Measurements from ENCODE around the gene MOCS3.

Gene MOCS3

GRCh38 chr20:50980851-50981713 is 22.5 kb downstream of the MOCS3 start:
- TF ChIP-seq CTCF (IDR thresholded peaks at IDR 0.05) = peak; percentile 89
- peak; percentile 81 for DNase-seq
- no peak overlapping the region for H3K27ac Mint-ChIP-seq
- H3K9me3 Mint-ChIP-seq = no peaks in the 10 kb centered on the region
- no peaks in the 10 kb centered on the region for H3K36me3 Mint-ChIP-seq (ENCODE audit: low read depth)
- H3K27me3 Mint-ChIP-seq (ENCODE audit: low read depth, poor library complexity) = peaks cover 33% of the 10 kb centered on the region
- H3K4me1 Mint-ChIP-seq = peaks cover 42% of the 10 kb centered on the region
- H3K4me3 Mint-ChIP-seq = no peak overlapping the region

- no peak for DNase-seq
- H3K27ac Mint-ChIP-seq = no peak overlapping the region
- no peaks in the 10 kb centered on the region for H3K36me3 Mint-ChIP-seq (ENCODE audit: low read depth)
- H3K27me3 Mint-ChIP-seq (ENCODE audit: low read depth, poor library complexity) = peaks cover 37% of the 10 kb centered on the region
- TF ChIP-seq CTCF (IDR thresholded peaks at IDR 0.05) = no peak
- H3K4me1 Mint-ChIP-seq = peaks cover 40% of the 10 kb centered on the region
- no peak overlapping the region for H3K4me3 Mint-ChIP-seq
- no peaks in the 10 kb centered on the region for H3K9me3 Mint-ChIP-seq
These were observed 23.1 kb downstream of the MOCS3 start for GRCh38 chr20:50981714-50982048.

GRCh38 chr20:50982363-50982762 is 23.7 kb downstream of the MOCS3 start:
- Mint-ChIP-seq H3K4me3 (no peak overlapping the region), H3K4me1 (peaks cover 33% of the 10 kb centered on the region), H3K36me3 (ENCODE audit: low read depth) (no peaks in the 10 kb centered on the region), H3K9me3 (no peaks in the 10 kb centered on the region), H3K27me3 (ENCODE audit: low read depth, poor library complexity) (peaks cover 37% of the 10 kb centered on the region), H3K27ac (no peak overlapping the region)
- no peak for DNase-seq
- TF ChIP-seq CTCF (IDR thresholded peaks at IDR 0.05) = no peak

- Mint-ChIP-seq H3K4me3 (no peak overlapping the region), H3K36me3 (ENCODE audit: low read depth) (no peaks in the 10 kb centered on the region), H3K4me1 (peaks cover 23% of the 10 kb centered on the region), H3K9me3 (no peaks in the 10 kb centered on the region), H3K27ac (no peak overlapping the region), H3K27me3 (ENCODE audit: low read depth, poor library complexity) (peaks cover 37% of the 10 kb centered on the region)
- no peak for DNase-seq
- no peak for TF ChIP-seq CTCF (IDR thresholded peaks at IDR 0.05)
These were observed 24.7 kb downstream of the MOCS3 start for GRCh38 chr20:50983321-50983720.

GRCh38 chr20:50987493-50988210 is 29.0 kb downstream of the MOCS3 start:
- peak; percentile 92 for TF ChIP-seq CTCF (IDR thresholded peaks at IDR 0.05)
- Mint-ChIP-seq H3K4me1 (peaks cover 6% of the 10 kb centered on the region), H3K36me3 (ENCODE audit: low read depth) (no peaks in the 10 kb centered on the region), H3K9me3 (no peaks in the 10 kb centered on the region), H3K4me3 (no peak overlapping the region), H3K27ac (no peak overlapping the region), H3K27me3 (ENCODE audit: low read depth, poor library complexity) (peaks cover 27% of the 10 kb centered on the region)
- peak; percentile 78 for DNase-seq
